Activated CD4-positive, alpha-beta T cell treated with anti-CD3 and anti-CD28 coated beads for 36 hours (primary cell): ENCODE data around the gene MICALL1. TPM values are rescaled to one million over a fixed set of nuclear protein-coding genes. Genes with fewer than 3 reads are reported as not detected.

Source experiments
- ATAC-seq: fragments of 200-7000 bp; cut with Tn5 transposase; one replicate; pipeline ENCODE4 v1.10.0; 2021; ENCODE audit warnings: mild to moderate bottlenecking, moderate library complexity
- CTCF ChIA-PET: fragments of 350-600 bp; sonication (Branson Sonifier 250); formaldehyde crosslinking; loops from one replicate; lab custom pipeline; 2021; ENCODE audit warnings: antibody characterized with exemption; lab: Charles Lee
- POLR2A ChIA-PET: fragments of 350-600 bp; sonication (Branson Sonifier 250); formaldehyde crosslinking; loops from one replicate; lab custom pipeline; 2021; ENCODE audit warnings: antibody characterized with exemption, inconsistent platforms; lab: Charles Lee
- DNase-seq: peaks from one replicate; pipeline ENCODE4 v3.0.0-alpha.2; 2020
- H3K27ac Mint-ChIP-seq: one replicate; pipeline ENCODE4 v1.8.0; 2021; ENCODE audit warnings: mixed read lengths
- H3K27me3 Mint-ChIP-seq: one replicate; pipeline ENCODE4 v1.8.0; 2021; ENCODE audit warnings: mixed read lengths
- H3K36me3 Mint-ChIP-seq: one replicate; pipeline ENCODE4 v1.8.0; 2021; ENCODE audit warnings: low read depth, mixed read lengths
- H3K4me1 Mint-ChIP-seq: one replicate; pipeline ENCODE4 v1.8.0; 2021; ENCODE audit warnings: mixed read lengths
- H3K4me3 Mint-ChIP-seq: one replicate; pipeline ENCODE4 v1.8.0; 2021; ENCODE audit warnings: mild to moderate bottlenecking, moderate library complexity, mixed read lengths
- H3K9me3 Mint-ChIP-seq: one replicate; pipeline ENCODE4 v1.8.0; 2021; ENCODE audit warnings: low read depth, mixed read lengths
- intact Hi-C, 2 experiments: fragments of 100-400 bp; cut with DNase I in 1 of 2; cut with micrococcal nuclease in 1 of 2; formaldehyde crosslinking; loops; one replicate each; pipeline versions ENCODE4 v1.14.2 to v1.15.1; 2022 to 2024; cut with DNase I, micrococcal nuclease
- total RNA-seq, 2 experiments: library from RNA; stranded (reverse); gene quantifications; one replicate each; pipeline ENCODE4 v1.2.3, GENCODE V29; 2021

The MICALL1 gene
- total RNA-seq, 2 experiments from 2014 or later, result 11.2 to 11.8 TPM

GRCh38 chr22:37907036-37907954 lies 1.2 kb downstream of the MICALL1 start:
- Mint-ChIP-seq H3K4me3 (peak overlapping the region; percentile 71), H3K9me3 (no peaks in the 10 kb centered on the region), H3K27ac (peak overlapping the region; percentile 74), H3K4me1 (peaks cover 25% of the 10 kb centered on the region), H3K27me3 (no peaks in the 10 kb centered on the region), H3K36me3 (no peaks in the 10 kb centered on the region)
- ChIA-PET POLR2A (interaction anchor here (1.3 kb wide), 1 partner anchor 27 kb away, joined by 3 read pairs; no protein-coding TSS in a partner anchor), CTCF (interaction anchor here (0.6 to 1.5 kb wide), 4 partner anchors 10 to 44 kb away, joined by 3 to 5 read pairs (median 4); no protein-coding TSS in a partner anchor)
- ATAC-seq (no peak), DNase-seq (no peak)
- intact Hi-C loops, result loop anchor here in 1 of 2 experiments (5.0 kb wide), 1 partner anchor 45 kb away; the partner anchor contains the start of genes C22orf23 and POLR2F

DNA sequence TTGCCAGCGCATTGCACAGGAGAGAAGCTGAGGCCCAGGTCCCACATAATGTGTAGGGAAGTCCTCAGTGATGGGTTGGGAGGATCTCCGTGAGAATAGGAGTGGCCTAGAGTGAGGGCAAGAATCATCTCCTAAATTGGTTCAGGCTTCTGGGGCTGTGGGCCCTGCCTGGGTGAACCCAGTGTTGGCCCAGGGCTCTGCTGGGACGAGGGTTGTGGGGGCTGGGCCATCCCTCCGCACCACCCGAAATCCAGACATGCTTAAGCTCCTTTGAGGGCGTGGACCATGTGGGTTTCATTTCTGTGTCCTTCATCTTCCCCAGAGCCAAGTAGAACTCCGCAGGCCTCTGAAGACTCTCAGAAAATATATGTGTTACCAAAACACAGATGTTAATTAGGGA lies 3.7 kb downstream of the MICALL1 start:
- Mint-ChIP-seq H3K4me1 (peaks cover 26% of the 10 kb centered on the region), H3K27me3 (no peaks in the 10 kb centered on the region), H3K9me3 (no peaks in the 10 kb centered on the region), H3K4me3 (no peak overlapping the region), H3K36me3 (peaks cover 5% of the 10 kb centered on the region), H3K27ac (peak overlapping the region; percentile 31)
- intact Hi-C loops, result loop anchor here in 1 of 2 experiments (5.0 kb wide), 1 partner anchor 43 kb away; the partner anchor contains the start of genes C22orf23 and POLR2F
- CTCF ChIA-PET, result interaction anchor here (0.5 kb wide), 1 partner anchor 142 kb away, joined by 3 read pairs; no protein-coding TSS in a partner anchor
- no peak for ATAC-seq
- DNase-seq, result no peak
- POLR2A ChIA-PET, result interaction anchor here (1.1 kb wide), 1 partner anchor 24 kb away, joined by 3 read pairs; no protein-coding TSS in a partner anchor

GRCh38 chr22:37910890-37911672 lies 5.0 kb downstream of the MICALL1 start:
- Mint-ChIP-seq H3K27ac (no peak overlapping the region), H3K9me3 (no peaks in the 10 kb centered on the region), H3K4me3 (no peak overlapping the region), H3K4me1 (peaks cover 17% of the 10 kb centered on the region), H3K36me3 (peaks cover 5% of the 10 kb centered on the region), H3K27me3 (no peaks in the 10 kb centered on the region)
- ChIA-PET POLR2A (interaction anchor here (1.1 kb wide), 1 partner anchor 23 kb away, joined by 3 read pairs; no protein-coding TSS in a partner anchor), CTCF (interaction anchor here (0.7 to 1.1 kb wide), 2 partner anchors 55 to 275 kb away, joined by 3 to 4 read pairs; no protein-coding TSS in a partner anchor)
- ATAC-seq, result no peak
- intact Hi-C loops, result no loop called here
- no peak for DNase-seq

DNA sequence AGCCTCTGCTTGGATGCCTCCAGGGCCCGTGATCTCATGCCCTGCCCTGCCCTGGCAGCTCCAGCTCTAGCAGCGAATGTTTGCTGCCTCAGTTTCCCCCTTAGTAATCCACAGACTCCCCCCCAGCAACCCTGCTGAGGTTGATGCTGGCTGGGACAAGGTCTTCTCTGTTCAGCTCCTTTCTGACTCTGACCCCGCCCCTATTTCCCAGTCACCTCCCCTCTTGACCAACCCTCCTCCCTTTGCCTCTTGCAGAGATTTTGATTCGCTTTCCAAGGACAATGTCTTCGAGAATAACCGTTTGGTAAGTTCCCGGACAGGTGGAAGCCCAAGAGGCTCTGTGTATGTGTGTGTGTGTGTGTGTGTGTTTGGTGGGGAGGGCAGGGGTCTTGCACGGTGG lies 5.6 kb downstream of the MICALL1 start:
- peak; percentile 18 for ATAC-seq
- CTCF ChIA-PET, result interaction anchor here (0.7 to 1.1 kb wide), 2 partner anchors 54 to 274 kb away, joined by 3 to 4 read pairs; no protein-coding TSS in a partner anchor
- POLR2A ChIA-PET, result no interaction called here
- Mint-ChIP-seq H3K4me1 (peaks cover 17% of the 10 kb centered on the region), H3K27ac (no peak overlapping the region), H3K36me3 (peaks cover 5% of the 10 kb centered on the region), H3K4me3 (no peak overlapping the region), H3K9me3 (no peaks in the 10 kb centered on the region), H3K27me3 (no peaks in the 10 kb centered on the region)
- intact Hi-C loops, result no loop called here
- DNase-seq, result no peak

GRCh38 chr22:37912171-37912570 lies 6.1 kb downstream of the MICALL1 start:
- intact Hi-C loops, result no loop called here
- H3K27ac Mint-ChIP-seq, result peak overlapping the region; percentile 31
- peak; percentile 39 for ATAC-seq

DNA sequence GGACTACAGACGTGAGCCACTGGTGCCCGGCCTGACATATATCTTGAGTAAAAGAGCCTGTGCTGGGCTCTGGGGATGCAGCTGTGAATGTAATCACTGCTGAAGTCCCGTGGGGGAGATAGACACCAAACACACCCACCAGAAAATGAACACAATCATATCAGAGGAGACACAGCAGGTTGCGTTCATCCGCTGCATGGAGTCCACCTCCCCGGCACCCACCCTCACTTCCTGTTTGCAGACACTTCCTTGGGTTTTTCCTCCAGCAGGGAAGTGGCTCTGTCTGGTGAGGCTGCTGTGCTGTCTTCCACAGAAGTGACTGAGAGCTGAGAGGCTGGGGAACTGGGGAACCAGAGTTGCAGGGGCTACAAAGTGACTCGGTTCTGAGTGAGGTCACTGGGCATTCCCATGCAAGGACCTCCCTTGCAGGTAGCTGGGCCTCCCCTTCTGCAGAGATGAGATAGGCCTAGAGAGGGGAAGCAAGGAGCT lies 7.2 kb downstream of the MICALL1 start:
- intact Hi-C loops, result no loop called here
- H3K27ac Mint-ChIP-seq, result no peak overlapping the region
- POLR2A ChIA-PET, result no interaction called here
- H3K9me3 Mint-ChIP-seq, result no peaks in the 10 kb centered on the region
- H3K4me3 Mint-ChIP-seq, result no peak overlapping the region
- H3K36me3 Mint-ChIP-seq, result peaks cover 5% of the 10 kb centered on the region
- H3K4me1 Mint-ChIP-seq, result peaks cover 5% of the 10 kb centered on the region
- no peaks in the 10 kb centered on the region for H3K27me3 Mint-ChIP-seq
- DNase-seq (no peak), ATAC-seq (no peak)
- CTCF ChIA-PET, result interaction anchor here (1.1 kb wide), 2 partner anchors 21 to 50 kb away, joined by 3 read pairs; no protein-coding TSS in a partner anchor

More at GRCh38 chr22:37912171-37912570, 6.1 kb downstream of the MICALL1 start:
- CTCF ChIA-PET, result interaction anchor here (0.5 kb wide), 1 partner anchor 254 kb away, joined by 3 read pairs; the partner anchor contains the start of gene PDXP
- POLR2A ChIA-PET, result no interaction called here
- H3K9me3 Mint-ChIP-seq, result no peaks in the 10 kb centered on the region
- peaks cover 13% of the 10 kb centered on the region for H3K4me1 Mint-ChIP-seq
- DNase-seq, result no peak
- no peak overlapping the region for H3K4me3 Mint-ChIP-seq
- no peaks in the 10 kb centered on the region for H3K27me3 Mint-ChIP-seq
- H3K36me3 Mint-ChIP-seq, result peaks cover 5% of the 10 kb centered on the region

DNA sequence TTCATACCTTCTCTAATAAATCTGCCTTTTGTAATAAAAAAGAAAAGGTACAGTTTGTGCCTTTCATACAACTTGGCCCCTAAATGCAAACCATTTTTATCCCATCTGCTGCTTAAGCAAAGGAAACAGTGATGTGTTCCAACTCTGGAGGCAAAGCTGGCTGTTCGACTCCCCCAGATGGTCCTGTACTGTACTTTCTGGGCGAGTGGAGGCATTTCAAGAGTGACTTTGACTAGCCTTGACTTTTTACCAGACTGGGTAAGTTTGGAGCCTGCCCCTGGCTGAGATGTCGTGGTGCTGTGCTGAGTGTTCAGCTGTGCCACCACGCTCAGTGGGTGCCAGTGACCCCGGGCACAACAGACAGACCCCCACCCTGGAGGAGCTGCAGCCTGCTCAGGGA lies 10.2 kb downstream of the MICALL1 start:
- H3K27me3 Mint-ChIP-seq, result no peaks in the 10 kb centered on the region
- DNase-seq (no peak), ATAC-seq (no peak)
- intact Hi-C loops, result no loop called here
- CTCF ChIA-PET, result interaction anchor here (0.6 to 1.4 kb wide), 2 partner anchors 18 kb away, joined by 3 read pairs; no protein-coding TSS in a partner anchor
- H3K4me1 Mint-ChIP-seq, result peaks cover 10% of the 10 kb centered on the region
- H3K27ac Mint-ChIP-seq, result no peak overlapping the region
- H3K4me3 Mint-ChIP-seq, result no peak overlapping the region
- H3K9me3 Mint-ChIP-seq, result no peaks in the 10 kb centered on the region
- POLR2A ChIA-PET, result interaction anchor here (0.8 kb wide), 1 partner anchor 40 kb away, joined by 3 read pairs; no protein-coding TSS in a partner anchor
- H3K36me3 Mint-ChIP-seq, result peaks cover 8% of the 10 kb centered on the region

DNA sequence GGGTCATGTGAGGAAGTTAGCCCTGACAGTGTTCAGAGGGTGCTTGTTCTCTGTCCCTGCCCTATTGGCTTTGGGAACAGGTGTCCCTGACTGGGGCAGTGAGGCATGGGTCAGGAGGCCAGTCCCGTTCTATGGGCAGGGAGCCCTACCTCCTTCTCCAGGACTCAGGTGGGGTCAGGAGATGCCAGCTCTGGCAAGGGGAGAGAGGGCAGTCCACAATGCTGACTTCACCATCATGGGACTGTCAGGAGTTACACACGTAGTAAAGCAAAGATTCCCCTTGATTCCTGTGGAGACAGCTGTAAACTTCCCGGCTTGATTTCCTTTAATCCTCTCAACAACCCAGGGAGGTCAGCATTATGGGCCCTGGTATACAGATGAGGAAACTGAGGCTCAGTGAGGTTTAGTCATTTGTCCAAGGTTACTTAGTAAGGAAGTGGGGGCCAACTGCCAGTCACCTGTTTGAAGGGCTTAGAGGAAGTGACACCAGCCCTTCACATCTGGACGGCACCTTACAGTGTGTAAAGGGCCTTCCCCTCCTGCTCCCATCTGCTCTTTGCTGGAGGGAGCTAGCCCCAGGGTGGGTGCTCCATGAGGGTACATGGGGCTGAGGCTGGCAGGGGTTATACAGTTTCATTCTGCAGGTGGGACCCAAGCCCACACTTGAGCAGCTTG lies 11.9 kb downstream of the MICALL1 start:
- H3K36me3 Mint-ChIP-seq, result peaks cover 9% of the 10 kb centered on the region
- H3K4me1 Mint-ChIP-seq, result peaks cover 5% of the 10 kb centered on the region
- intact Hi-C loops, result no loop called here
- no peak overlapping the region for H3K4me3 Mint-ChIP-seq
- H3K9me3 Mint-ChIP-seq, result no peaks in the 10 kb centered on the region
- no peak for ATAC-seq
- no peaks in the 10 kb centered on the region for H3K27me3 Mint-ChIP-seq
- POLR2A ChIA-PET, result no interaction called here
- CTCF ChIA-PET, result interaction anchor here (0.6 kb wide), 1 partner anchor 435 kb away, joined by 3 read pairs; no protein-coding TSS in a partner anchor
- no peak overlapping the region for H3K27ac Mint-ChIP-seq
- DNase-seq, result no peak

DNA sequence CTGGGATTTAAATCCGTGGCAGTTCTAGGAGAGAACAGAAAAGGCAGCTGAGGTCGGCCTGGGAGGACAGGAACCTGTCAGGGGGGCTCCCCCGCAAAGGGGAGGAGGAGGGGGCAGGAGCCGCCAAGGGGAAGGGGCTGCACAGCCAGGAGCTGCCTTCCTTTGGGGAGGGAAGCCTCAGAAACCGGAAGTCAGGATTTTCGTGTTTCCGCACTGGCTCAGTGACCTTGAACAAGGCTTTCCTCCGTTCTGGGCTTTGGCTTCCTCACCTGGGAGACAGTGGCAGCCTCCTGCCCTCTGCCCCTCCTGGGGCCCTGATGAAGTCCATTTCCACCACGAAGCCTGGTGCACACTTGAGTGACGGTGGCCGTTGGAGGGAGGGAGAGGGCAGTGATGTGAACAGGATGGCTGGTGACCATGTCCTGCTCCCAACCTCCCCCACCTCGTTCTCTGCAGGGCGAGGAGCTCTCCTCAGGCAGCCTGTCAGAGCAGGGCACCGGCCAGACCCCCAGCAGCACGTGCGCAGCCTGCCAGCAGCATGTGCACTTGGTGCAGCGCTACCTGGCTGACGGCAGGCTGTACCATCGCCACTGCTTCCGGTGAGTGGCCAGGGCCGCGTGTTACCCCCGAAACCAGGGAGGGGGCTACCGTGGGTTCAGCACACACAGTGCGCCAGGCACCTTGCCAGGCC lies 12.6 kb downstream of the MICALL1 start:
- intact Hi-C loops, result no loop called here
- no peak for DNase-seq
- Mint-ChIP-seq H3K27me3 (no peaks in the 10 kb centered on the region), H3K36me3 (peaks cover 5% of the 10 kb centered on the region), H3K27ac (no peak overlapping the region), H3K9me3 (no peaks in the 10 kb centered on the region), H3K4me3 (no peak overlapping the region), H3K4me1 (peaks cover 5% of the 10 kb centered on the region)
- ChIA-PET CTCF (interaction anchor here (0.9 kb wide), 1 partner anchor 12 kb away, joined by 4 read pairs; no protein-coding TSS in a partner anchor), POLR2A (no interaction called here)
- ATAC-seq, result no peak

DNA sequence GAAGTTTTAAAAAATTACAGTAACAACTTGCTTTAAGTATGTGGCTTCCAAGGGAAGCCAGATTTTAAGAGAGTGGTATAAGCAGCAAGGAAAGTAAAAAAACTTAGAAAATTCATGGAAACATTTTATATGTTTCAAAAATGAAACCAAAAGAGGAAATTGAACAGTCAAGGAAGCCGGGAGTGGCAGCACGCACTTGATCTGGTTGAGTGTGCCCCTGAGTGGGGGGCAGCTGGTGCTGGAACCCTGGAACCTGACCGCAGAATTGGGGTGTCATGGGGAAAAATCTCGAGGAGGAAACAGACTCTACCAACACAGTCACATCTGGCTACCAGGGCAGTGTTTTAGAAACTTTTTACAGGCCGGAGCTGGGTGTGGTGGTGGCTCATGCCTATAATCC lies 14.0 kb downstream of the MICALL1 start:
- Mint-ChIP-seq H3K27ac (peak overlapping the region; percentile 85), H3K4me3 (peak overlapping the region; percentile 29), H3K4me1 (peaks cover 5% of the 10 kb centered on the region), H3K9me3 (no peaks in the 10 kb centered on the region), H3K36me3 (peaks cover 5% of the 10 kb centered on the region), H3K27me3 (no peaks in the 10 kb centered on the region)
- POLR2A ChIA-PET, result no interaction called here
- intact Hi-C loops, result no loop called here
- CTCF ChIA-PET, result interaction anchor here (0.7 to 1.0 kb wide), 2 partner anchors 34 to 98 kb away, joined by 3 to 5 read pairs; partner anchors contain the start of gene POLR2F
- DNase-seq, result no peak
- no peak for ATAC-seq
